HepG2 (cell line): ENCODE data around the gene NT5C. TPM values are rescaled to one million over a fixed set of nuclear protein-coding genes. Genes with fewer than 3 reads are reported as not detected.

Experiments used
- AKAP8 ChIP-seq: sonication (generic); formaldehyde crosslinking; IDR thresholded peaks from 2 replicates; pipeline ENCODE4 v1.5.1; 2020; ENCODE audit warnings: mild to moderate bottlenecking, missing genetic modification reagents
- BRCA1 ChIP-seq: sonication (generic); formaldehyde crosslinking; IDR thresholded peaks from 2 replicates; pipeline ENCODE4 v1.4.0; 2020; ENCODE audit warnings: missing genetic modification reagents
- GATAD2A ChIP-seq: IDR thresholded peaks from 2 replicates; pipeline ENCODE4 v1.6.1; 2016
- HNRNPH1 ChIP-seq: fragments of 200-400 bp; formaldehyde crosslinking; optimal IDR thresholded peaks from 2 replicates; pipeline ENCODE3; 2017; ENCODE audit warnings: mild to moderate bottlenecking, low read depth, low read length
- KLF6 ChIP-seq: IDR thresholded peaks from 2 replicates; pipeline ENCODE4 v1.8.0; 2016; ENCODE audit warnings: missing biosample characterization, missing genetic modification reagents
- MLLT10 ChIP-seq: sonication (generic); formaldehyde crosslinking; IDR thresholded peaks from 2 replicates; pipeline ENCODE4 v1.4.0; 2020; ENCODE audit warnings: missing genetic modification reagents
- MTF1 ChIP-seq: sonication (generic); formaldehyde crosslinking; IDR thresholded peaks from 2 replicates; pipeline ENCODE4 v1.5.0; 2020; ENCODE audit warnings: missing genetic modification reagents
- MXI1 ChIP-seq: IDR thresholded peaks from 3 replicates; pipeline ENCODE4 v1.6.1; 2012; ENCODE audit warnings: low read depth, low read length, inconsistent platforms, borderline replicate concordance
- NFKB2 ChIP-seq: sonication (generic); formaldehyde crosslinking; IDR thresholded peaks from 2 replicates; pipeline ENCODE4 v1.4.0; 2020; ENCODE audit warnings: missing genetic modification reagents, borderline replicate concordance
- PPARG ChIP-seq: conservative IDR thresholded peaks from 2 replicates; pipeline ENCODE4 v1.6.1; 2016; ENCODE audit warnings: missing biosample characterization, missing genetic modification reagents
- RXRB ChIP-seq: IDR thresholded peaks from 2 replicates; pipeline ENCODE4 v1.6.1; 2016; ENCODE audit warnings: borderline replicate concordance, missing genetic modification reagents, missing compliant biosample characterization
- SNAPC2 ChIP-seq: sonication (generic); formaldehyde crosslinking; IDR thresholded peaks from 2 replicates; pipeline ENCODE4 v1.8.1; 2022; ENCODE audit warnings: mild to moderate bottlenecking, missing genetic modification reagents
- TCF12 ChIP-seq, 2 experiments: fragments of 450-650 bp in 1 of 2; sonication (generic) in 1 of 2; formaldehyde crosslinking in 1 of 2; IDR thresholded peaks; 2 replicates each; pipeline versions ENCODE4 v1.6.1 to v1.8.0; 2017 to 2022; ENCODE audit warnings: antibody characterized with exemption in 1 of 2, mild to moderate bottlenecking in 1 of 2, missing genetic modification reagents in 1 of 2, moderate library complexity in 1 of 2
- ZKSCAN8 ChIP-seq: IDR thresholded peaks from 2 replicates; pipeline ENCODE4 v1.6.1; 2016; ENCODE audit warnings: borderline replicate concordance, missing genetic modification reagents, missing compliant biosample characterization
- ZNF101 ChIP-seq: sonication (generic); formaldehyde crosslinking; IDR thresholded peaks from 2 replicates; pipeline ENCODE4 v1.4.0; 2020; ENCODE audit warnings: mild to moderate bottlenecking, low read depth, missing genetic modification reagents, borderline replicate concordance
- ZNF354B ChIP-seq: sonication (generic); formaldehyde crosslinking; IDR thresholded peaks from 2 replicates; pipeline ENCODE4 v1.8.0; 2022; ENCODE audit warnings: mild to moderate bottlenecking, missing genetic modification reagents
- ZNF543 ChIP-seq: sonication (generic); formaldehyde crosslinking; IDR thresholded peaks from 2 replicates; pipeline ENCODE4 v1.4.0; 2020; ENCODE audit warnings: mild to moderate bottlenecking, missing genetic modification reagents
- ZNF589 ChIP-seq: sonication (generic); formaldehyde crosslinking; conservative IDR thresholded peaks from 2 replicates; pipeline ENCODE4 v1.8.0; 2022; ENCODE audit warnings: mild to moderate bottlenecking, moderate library complexity, missing genetic modification reagents
- ZNF772 ChIP-seq: sonication (generic); formaldehyde crosslinking; IDR thresholded peaks from 2 replicates; pipeline ENCODE4 v1.5.0; 2020; ENCODE audit warnings: mild to moderate bottlenecking, missing genetic modification reagents
- ZNF879 ChIP-seq: sonication (generic); formaldehyde crosslinking; IDR thresholded peaks from 2 replicates; pipeline ENCODE4 v1.8.1; 2023; ENCODE audit warnings: missing genetic modification reagents
- ZSCAN9 ChIP-seq: IDR thresholded peaks from 2 replicates; pipeline ENCODE4 v1.6.1; 2016; ENCODE audit warnings: borderline replicate concordance
- polyA plus RNA-seq, 8 experiments: library from polyadenylated mRNA; depleted of rRNA in 3 of 8; stranded (reverse) in 7 of 8; unstranded in 1 of 8; fragments of >200 nt; fragmentation: Illumina TruSeq in 4 of 8; extraction: Trizol in 4 of 8; gene quantifications; 2 replicates each; pipeline versions ENCODE4 v1.2.1 to v1.2.3, GENCODE V29; 2011 to 2016; ENCODE audit warnings: low read depth in 4 of 8, missing spikeins in 1 of 8, mixed read lengths in 1 of 8; ENCODE audit not compliant: insufficient read depth in 1 of 8
- total RNA-seq, 5 experiments: library from RNA; depleted of rRNA; stranded (reverse); fragments of >200 nt; fragmentation: Illumina TruSeq; extraction: Trizol; gene quantifications; 2 replicates each; pipeline ENCODE4 v1.2.3, GENCODE V29; 2016; ENCODE audit warnings: low read depth in 1 of 5
- TF ChIP-seq, protein P1 (sequence below): sonication (generic); formaldehyde crosslinking; IDR thresholded peaks from 2 replicates; pipeline ENCODE4 v1.5.0; 2020; ENCODE audit warnings: missing genetic modification reagents
- TF ChIP-seq, protein P2 (sequence below): sonication (generic); formaldehyde crosslinking; IDR thresholded peaks from 2 replicates; pipeline ENCODE4 v1.4.0; 2020; ENCODE audit warnings: missing genetic modification reagents
- TF ChIP-seq, protein P3 (sequence below): IDR thresholded peaks from 2 replicates; pipeline ENCODE4 v1.6.1; 2016; ENCODE audit warnings: low read depth, control low read depth
- TF ChIP-seq, protein P4 (sequence below): sonication (generic); formaldehyde crosslinking; IDR thresholded peaks from 2 replicates; pipeline ENCODE4 v1.4.0; 2020; ENCODE audit warnings: missing genetic modification reagents

NT5C gene
- total and polyA plus RNA-seq, 2 of the 13 experiments (the other 11 are each of a cell fraction or from before 2014, with no cell fraction given), result 42.8 to 48.6 TPM

- TF ChIP-seq ZNF354B, result no peak
- TF ChIP-seq SNAPC2, result no peak
- TF ChIP-seq, protein P1, sequence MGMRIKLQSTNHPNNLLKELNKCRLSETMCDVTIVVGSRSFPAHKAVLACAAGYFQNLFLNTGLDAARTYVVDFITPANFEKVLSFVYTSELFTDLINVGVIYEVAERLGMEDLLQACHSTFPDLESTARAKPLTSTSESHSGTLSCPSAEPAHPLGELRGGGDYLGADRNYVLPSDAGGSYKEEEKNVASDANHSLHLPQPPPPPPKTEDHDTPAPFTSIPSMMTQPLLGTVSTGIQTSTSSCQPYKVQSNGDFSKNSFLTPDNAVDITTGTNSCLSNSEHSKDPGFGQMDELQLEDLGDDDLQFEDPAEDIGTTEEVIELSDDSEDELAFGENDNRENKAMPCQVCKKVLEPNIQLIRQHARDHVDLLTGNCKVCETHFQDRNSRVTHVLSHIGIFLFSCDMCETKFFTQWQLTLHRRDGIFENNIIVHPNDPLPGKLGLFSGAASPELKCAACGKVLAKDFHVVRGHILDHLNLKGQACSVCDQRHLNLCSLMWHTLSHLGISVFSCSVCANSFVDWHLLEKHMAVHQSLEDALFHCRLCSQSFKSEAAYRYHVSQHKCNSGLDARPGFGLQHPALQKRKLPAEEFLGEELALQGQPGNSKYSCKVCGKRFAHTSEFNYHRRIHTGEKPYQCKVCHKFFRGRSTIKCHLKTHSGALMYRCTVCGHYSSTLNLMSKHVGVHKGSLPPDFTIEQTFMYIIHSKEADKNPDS, result no peak
- TF ChIP-seq ZNF589 (CRISPR knock-in tag), result no peak
- 0 out of 2 replicates have a peak, but pooled peaks have one; percentile 54 for TF ChIP-seq ZNF772 (CRISPR knock-in tag)
- TF ChIP-seq ZKSCAN8, result no peak
- no peak for TF ChIP-seq HNRNPH1
- no peak for TF ChIP-seq AKAP8
- no peak for TF ChIP-seq ZNF101 (CRISPR knock-in tag)
- TF ChIP-seq ZNF879, result no peak
- peak; percentile 59; the same call in 1 of the 3 replicates for TF ChIP-seq MXI1
- TF ChIP-seq NFKB2, result peak; percentile 71; the same call in 1 of the 2 replicates
- TF ChIP-seq, protein P2, sequence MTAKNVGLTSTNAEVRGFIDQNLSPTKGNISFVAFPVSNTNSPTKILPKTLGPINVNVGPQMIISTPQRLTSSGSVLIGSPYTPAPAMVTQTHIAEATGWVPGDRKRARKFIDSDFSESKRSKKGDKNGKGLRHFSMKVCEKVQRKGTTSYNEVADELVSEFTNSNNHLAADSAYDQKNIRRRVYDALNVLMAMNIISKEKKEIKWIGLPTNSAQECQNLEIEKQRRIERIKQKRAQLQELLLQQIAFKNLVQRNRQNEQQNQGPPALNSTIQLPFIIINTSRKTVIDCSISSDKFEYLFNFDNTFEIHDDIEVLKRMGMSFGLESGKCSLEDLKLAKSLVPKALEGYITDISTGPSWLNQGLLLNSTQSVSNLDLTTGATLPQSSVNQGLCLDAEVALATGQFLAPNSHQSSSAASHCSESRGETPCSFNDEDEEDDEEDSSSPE, result no peak
- no peak for TF ChIP-seq BRCA1 (CRISPR knock-in tag)
- TF ChIP-seq MLLT10, result no peak
- TF ChIP-seq, protein P3, sequence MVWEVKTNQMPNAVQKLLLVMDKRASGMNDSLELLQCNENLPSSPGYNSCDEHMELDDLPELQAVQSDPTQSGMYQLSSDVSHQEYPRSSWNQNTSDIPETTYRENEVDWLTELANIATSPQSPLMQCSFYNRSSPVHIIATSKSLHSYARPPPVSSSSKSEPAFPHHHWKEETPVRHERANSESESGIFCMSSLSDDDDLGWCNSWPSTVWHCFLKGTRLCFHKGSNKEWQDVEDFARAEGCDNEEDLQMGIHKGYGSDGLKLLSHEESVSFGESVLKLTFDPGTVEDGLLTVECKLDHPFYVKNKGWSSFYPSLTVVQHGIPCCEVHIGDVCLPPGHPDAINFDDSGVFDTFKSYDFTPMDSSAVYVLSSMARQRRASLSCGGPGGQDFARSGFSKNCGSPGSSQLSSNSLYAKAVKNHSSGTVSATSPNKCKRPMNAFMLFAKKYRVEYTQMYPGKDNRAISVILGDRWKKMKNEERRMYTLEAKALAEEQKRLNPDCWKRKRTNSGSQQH (CRISPR knock-in tag), result 0 out of 2 replicates have a peak, but pooled peaks have one; percentile 42
- TF ChIP-seq, protein P4, sequence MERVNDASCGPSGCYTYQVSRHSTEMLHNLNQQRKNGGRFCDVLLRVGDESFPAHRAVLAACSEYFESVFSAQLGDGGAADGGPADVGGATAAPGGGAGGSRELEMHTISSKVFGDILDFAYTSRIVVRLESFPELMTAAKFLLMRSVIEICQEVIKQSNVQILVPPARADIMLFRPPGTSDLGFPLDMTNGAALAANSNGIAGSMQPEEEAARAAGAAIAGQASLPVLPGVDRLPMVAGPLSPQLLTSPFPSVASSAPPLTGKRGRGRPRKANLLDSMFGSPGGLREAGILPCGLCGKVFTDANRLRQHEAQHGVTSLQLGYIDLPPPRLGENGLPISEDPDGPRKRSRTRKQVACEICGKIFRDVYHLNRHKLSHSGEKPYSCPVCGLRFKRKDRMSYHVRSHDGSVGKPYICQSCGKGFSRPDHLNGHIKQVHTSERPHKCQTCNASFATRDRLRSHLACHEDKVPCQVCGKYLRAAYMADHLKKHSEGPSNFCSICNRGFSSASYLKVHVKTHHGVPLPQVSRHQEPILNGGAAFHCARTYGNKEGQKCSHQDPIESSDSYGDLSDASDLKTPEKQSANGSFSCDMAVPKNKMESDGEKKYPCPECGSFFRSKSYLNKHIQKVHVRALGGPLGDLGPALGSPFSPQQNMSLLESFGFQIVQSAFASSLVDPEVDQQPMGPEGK (CRISPR knock-in tag), result peak; percentile 73
- TF ChIP-seq PPARG, result peak; percentile 46; the same call in 1 of the 2 replicates
- peak; percentile 54; the same call in 1 of the 2 replicates for TF ChIP-seq RXRB (CRISPR knock-in tag)
- TF ChIP-seq ZNF543 (CRISPR knock-in tag), result 0 out of 2 replicates have a peak, but pooled peaks have one; percentile 70
- TF ChIP-seq ZSCAN9 (CRISPR knock-in tag), result peak; percentile 42; the same call in 1 of the 2 replicates
- TF ChIP-seq GATAD2A (CRISPR knock-in tag), result peak; percentile 75
- TF ChIP-seq KLF6 (CRISPR knock-in tag), result no peak
- no peak for TF ChIP-seq TCF12 (IDR thresholded peaks at IDR 0.05)
- TF ChIP-seq TCF12 (CRISPR knock-in tag; IDR thresholded peaks at IDR 0.05), result no peak
- TF ChIP-seq MTF1 (CRISPR knock-in tag), result no peak
These were observed 17.6 kb downstream of the NT5C start (continued) for GRCh38 chr17:75113798-75114551.
